Glomerular visceral epithelial cell (primary cell): ENCODE results near the gene CHKA.

Experiments
- DNase-seq: peaks from one replicate; pipeline ENCODE4 v3.0.0-alpha.2; 2016; ENCODE audit errors: extremely low spot score

Gene CHKA

GRCh38 chr11:68014157-68014946 lies 106.8 kb downstream of the CHKA start:
- DNase-seq, result peak; percentile 88

DNA sequence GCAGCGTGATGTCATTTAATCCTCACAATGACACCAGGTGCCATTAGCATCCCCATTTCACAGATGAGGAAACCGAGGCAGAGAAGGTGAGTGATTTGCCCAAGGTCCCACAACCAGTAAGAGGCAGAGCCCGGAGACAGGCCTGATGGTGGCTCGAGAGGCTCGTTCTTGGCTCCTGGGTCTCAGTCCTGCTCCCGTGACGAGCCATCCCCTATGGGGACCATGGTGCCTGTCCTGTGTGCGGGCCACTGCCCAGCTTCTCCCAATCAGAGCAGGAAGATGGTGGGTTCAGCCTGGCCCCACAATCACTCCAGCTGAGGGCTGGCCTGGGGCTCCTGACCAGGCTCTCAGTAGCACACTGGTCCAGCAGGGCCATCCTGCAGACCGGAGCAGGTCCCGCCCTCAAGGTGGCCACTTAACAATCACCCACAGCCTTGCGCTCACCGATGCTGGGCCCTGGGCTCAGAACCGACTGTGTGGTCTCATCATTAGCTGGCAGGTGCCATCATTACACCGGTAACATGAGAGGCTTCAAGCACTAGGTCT lies 107.5 kb downstream of the CHKA start:
- no peak for DNase-seq

- DNase-seq, result peak; percentile 97
Measured at GRCh38 chr11:68012843-68013610, 108.2 kb downstream of the CHKA start.

- DNase-seq, result peak; percentile 39
Measured at GRCh38 chr11:68012044-68012842, 108.9 kb downstream of the CHKA start.

GRCh38 chr11:68011051-68011943 lies 109.9 kb downstream of the CHKA start:
- DNase-seq, result no peak

- DNase-seq, result peak; percentile 91
Measured at GRCh38 chr11:68010090-68011041, 110.8 kb downstream of the CHKA start, which contains the start of gene ALDH3B1. Gene ALDH3B1 (plus strand): TSS chr11:68010327. CDS start chr11:68015298, 4,971 bp downstream.

DNA sequence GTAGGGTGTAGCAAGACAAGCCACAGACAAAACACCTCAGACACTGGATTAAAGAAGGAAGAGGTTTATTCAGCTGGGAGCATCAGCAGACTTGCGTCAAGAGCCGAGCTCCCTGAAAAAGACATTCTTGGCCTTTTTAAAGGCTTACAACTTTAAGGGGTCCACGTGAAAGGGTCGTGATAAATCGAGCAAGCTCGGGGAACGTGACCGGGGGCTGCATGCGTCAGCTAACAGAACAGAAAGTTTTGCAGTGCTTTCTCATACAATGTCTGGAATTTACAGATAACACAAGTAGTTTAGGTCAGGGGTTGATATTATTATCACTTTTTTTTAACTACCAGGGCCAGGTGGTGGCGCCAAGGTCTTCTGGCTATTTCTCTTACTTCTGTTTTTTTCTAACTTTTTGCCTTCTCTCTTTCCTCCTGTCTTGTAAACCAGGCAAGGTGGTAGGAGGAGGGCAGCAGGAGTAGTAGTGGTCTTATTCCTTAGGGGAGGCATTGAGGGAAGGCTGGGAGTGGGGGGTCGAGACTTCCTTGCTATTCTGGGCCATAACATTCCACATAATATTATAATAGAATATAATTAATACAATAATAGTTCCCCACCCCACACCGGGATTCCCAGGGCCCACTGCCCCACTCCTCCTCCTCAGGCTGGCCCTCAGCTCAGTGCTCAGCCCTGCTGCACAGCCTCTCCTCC lies 111.6 kb downstream of the CHKA start:
- peak; percentile 52 for DNase-seq

GRCh38 chr11:68008381-68009337 lies 112.5 kb downstream of the CHKA start:
- no peak for DNase-seq

DNA sequence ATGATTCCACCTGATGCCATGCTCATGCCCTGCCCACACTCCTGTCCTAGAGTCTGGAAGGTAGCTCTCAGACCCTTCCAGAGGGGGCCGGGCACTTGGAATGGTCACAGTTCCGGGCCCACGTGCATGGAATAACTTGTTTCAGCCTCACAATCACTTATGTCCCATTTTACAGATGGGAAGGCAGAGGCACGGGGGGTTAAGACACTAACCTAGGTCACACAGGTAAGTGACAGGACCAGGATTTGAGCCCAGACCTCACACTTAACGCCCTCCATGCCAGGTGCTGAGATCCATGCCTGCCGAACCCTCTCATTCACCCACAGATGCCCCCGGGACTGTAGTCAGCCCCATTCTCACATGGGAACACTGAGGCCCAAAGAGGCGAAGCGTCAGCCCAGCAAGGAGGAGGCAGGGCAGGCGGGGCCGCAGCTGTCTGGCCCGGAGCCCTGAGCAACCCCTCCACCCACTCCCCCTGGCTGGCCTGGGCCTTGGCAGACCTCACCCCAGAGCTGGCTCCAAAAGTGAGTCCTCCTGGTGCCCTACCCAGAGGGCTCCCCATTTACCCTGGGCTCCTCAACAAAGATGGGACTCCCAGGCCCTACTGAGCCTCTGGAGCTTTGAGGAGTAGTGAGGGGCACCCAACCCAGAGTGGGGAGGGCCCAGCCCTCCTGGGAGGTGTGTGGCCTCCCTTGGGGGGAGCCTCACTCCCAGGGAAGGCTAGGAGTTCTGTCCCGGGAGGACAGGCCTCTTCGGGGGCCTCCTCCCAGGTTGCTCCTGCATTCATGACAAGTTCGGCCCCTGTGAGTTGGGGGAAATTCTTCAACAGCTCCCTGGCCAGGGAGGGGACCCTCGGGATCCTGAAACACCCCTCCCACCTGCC lies 113.4 kb downstream of the CHKA start:
- DNase-seq, result no peak

GRCh38 chr11:68006606-68007166 lies 114.5 kb downstream of the CHKA start:
- DNase-seq, result no peak

DNA sequence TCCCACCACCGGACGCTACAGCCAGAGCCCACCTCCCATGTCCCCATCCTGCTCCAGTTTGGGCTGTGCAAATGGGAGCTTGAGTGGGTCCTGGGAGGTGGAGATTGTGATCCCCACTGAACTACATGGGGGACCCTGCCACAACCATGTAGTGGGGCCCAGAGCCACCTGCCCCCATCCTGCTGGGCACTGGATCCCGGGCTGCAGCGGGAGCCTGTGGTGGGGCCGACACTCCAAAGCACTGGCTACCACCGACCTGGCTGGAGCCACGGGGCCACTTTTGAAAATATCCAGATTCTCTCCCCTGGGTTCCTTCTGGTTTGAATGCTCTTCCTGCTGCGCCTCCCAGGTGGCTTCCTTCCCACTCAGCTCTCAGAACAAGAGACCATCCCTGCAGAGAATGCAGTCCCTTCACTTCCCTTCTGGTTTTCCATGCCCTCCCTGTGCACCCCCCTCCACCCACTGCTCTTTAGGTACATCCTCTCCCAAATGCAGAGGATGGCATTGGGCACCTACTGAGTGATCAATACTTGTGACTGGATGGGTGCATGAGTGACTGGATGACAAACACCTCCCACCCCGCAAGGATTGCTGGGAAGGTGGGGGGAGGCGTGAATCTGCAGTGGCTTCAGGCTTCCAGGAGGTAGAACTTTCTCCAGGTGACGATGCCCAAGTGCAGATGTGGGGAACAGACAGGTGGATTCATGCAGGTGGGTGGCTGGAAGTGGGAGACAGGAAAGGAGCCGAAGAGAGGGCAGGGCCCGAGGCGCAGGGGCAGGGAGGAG lies 116.4 kb downstream of the CHKA start:
- DNase-seq, result no peak

GRCh38 chr11:68003846-68004550 lies 117.2 kb downstream of the CHKA start, which contains the start of gene UNC93B1:
Gene UNC93B1 (minus strand): TSS chr11:68004097. CDS start chr11:68004043, 54 bp downstream.
- peak; percentile 85 for DNase-seq

DNA sequence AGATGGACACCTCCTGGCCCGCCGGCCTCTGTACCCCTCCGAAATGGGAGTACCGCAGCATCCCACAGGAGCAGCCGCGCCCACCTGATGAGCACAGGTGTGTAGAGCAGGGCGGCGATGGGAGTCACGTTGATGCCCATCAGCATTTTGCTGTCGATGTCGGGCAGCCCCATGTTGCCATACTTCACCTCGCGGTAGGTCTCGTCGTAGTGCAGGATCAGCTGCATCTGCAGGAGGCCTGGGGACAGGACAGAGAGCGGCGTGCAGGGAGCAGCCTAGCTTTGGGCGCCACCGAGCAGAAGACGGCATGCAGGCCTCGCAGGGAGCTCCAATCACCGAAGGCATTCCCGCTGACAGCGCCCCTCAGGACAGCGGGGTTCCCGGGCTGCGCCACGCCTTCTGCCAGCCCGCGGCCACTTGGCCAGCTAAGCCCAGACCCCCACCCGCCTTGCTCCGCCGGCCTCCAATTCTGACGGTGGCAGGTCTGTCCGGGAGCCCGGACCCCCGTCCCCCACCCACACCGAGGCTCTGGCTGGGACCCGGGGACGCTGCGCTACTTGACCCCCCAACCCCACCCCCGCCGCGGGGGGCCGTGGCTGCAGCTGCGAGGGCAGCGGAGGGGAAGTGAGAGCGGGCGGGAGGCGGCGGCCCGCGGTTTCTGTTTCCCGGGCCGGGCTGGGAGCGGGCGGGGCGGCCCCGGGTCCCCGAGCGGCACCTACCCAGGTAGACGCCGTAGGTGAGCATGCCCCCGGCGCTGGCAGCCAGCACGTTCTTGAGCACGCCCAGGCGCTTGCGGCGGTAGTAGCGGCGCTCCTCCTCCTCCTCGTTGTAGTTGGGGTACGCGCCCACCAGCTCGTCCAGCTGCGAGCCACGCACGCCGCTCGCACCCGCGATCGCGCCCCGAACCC lies 118.0 kb downstream of the CHKA start:
- DNase-seq, result no peak
